Measurements from ENCODE around the gene TTYH1. TPM values are rescaled to one million over a fixed set of nuclear protein-coding genes. Genes with fewer than 3 reads are reported as not detected.

TTYH1 gene
- polyA plus RNA-seq, 1 of the 3 experiments (the other 2 are of a cell fraction) = 0.05 TPM

GRCh38 chr19:54459282-54460229 is 44.3 kb downstream of the TTYH1 start:
- H2AFZ ChIP-seq (ENCODE audit: low read depth) = no peak overlapping the region
- no peak for TF ChIP-seq SMC3 (IDR thresholded peaks at IDR 0.05; ENCODE audit: low read depth, low read length)
- TF ChIP-seq GATA2 (CRISPR knock-in tag; IDR thresholded peaks at IDR 0.05) = no peak
- no peak for TF ChIP-seq YY1 (IDR thresholded peaks at IDR 0.05; ENCODE audit: low read depth)
- TF ChIP-seq MXI1 (IDR thresholded peaks at IDR 0.05; ENCODE audit: low read depth, low read length) = no peak
- no peak for TF ChIP-seq POLR2AphosphoS5 (IDR thresholded peaks at IDR 0.05; ENCODE audit: low read depth, low read length)
- no peak for TF ChIP-seq REST (IDR thresholded peaks at IDR 0.05; ENCODE audit: low read depth, low read length)
- no peak for TF ChIP-seq TAF1 (IDR thresholded peaks at IDR 0.05; ENCODE audit: borderline replicate concordance, low read depth, low read length)
- no peak for TF ChIP-seq PBX3 (IDR thresholded peaks at IDR 0.05)
- TF ChIP-seq FOXM1 (IDR thresholded peaks at IDR 0.05; ENCODE audit: low read depth) = no peak
- TF ChIP-seq FOSL2 (IDR thresholded peaks at IDR 0.05; ENCODE audit: borderline replicate concordance, low read depth) = no peak
- TF ChIP-seq USF1 (IDR thresholded peaks at IDR 0.05; ENCODE audit: borderline replicate concordance, low read depth) = no peak
- TF ChIP-seq RCOR1 (IDR thresholded peaks at IDR 0.05; ENCODE audit: low read length) = no peak
- no peak for TF ChIP-seq JUND (IDR thresholded peaks at IDR 0.05)
- no peak for TF ChIP-seq NRF1 (IDR thresholded peaks at IDR 0.05; ENCODE audit: low read depth, low read length)
- TF ChIP-seq ELF1 (IDR thresholded peaks at IDR 0.05) = no peak
- no peak for TF ChIP-seq RFX5 (IDR thresholded peaks at IDR 0.05; ENCODE audit: low read length)
- no peak for TF ChIP-seq CHD2 (IDR thresholded peaks at IDR 0.05; ENCODE audit: low read length, partially characterized antibody)
- TF ChIP-seq FOXJ3 (CRISPR knock-in tag; IDR thresholded peaks at IDR 0.05) = no peak
- no peak overlapping the region for H3K4me3 ChIP-seq (ENCODE audit: low read depth in 2 of 2, low read length in 1 of 2)
- no peak overlapping the region for H3K9ac ChIP-seq
- no peaks in the 10 kb centered on the region for H3K27me3 ChIP-seq (ENCODE audit: insufficient read depth)
- no peaks in the 10 kb centered on the region for H3K9me2 ChIP-seq
- ChIA-PET CTCF (interaction anchor here (0.7 kb wide), 1 partner anchor 22 kb away, joined by 3 read pairs; no protein-coding TSS in a partner anchor), POLR2A (interaction anchor here (4.5 kb wide), 1 partner anchor 11 kb away, joined by 24 read pairs; the partner anchor contains the start of gene LENG8)
- 97% methylated on average over 8 of the region's 16 CpGs for WGBS (ENCODE audit: low lambda C conversion rate)
- H4K20me1 ChIP-seq (ENCODE audit: insufficient read depth) = peaks cover 43% of the 10 kb centered on the region
- peaks cover 15% of the 10 kb centered on the region; the same call in 1 of the 2 replicates for H3K79me2 ChIP-seq (ENCODE audit: insufficient read depth)
- no peak overlapping the region for H3K4me2 ChIP-seq
- no peak overlapping the region for H3K27ac ChIP-seq (ENCODE audit: low read depth in 2 of 2, low read length in 1 of 2)
- DNase-seq = no peak
- peaks cover 0 to 17% of the 10 kb centered on the region in 2 experiments; a peak in 1 of 4 replicates for H3K4me1 ChIP-seq (ENCODE audit: control insufficient read depth in 1 of 2, insufficient read depth in 2 of 2, low read depth in 1 of 2, low read length in 1 of 2)
- H3K36me3 ChIP-seq (replicated peaks in 1 of 2; ENCODE audit: control insufficient read depth in 1 of 2, insufficient read depth in 2 of 2, low read length in 1 of 2) = peaks cover 9 to 66% of the 10 kb centered on the region in 2 experiments
- H3K9me3 ChIP-seq = no peaks in the 10 kb centered on the region
- H3F3A ChIP-seq (replicated peaks; ENCODE audit: insufficient read depth) = peaks cover 15% of the 10 kb centered on the region

Measured in SK-N-SH (cell line).